ENCODE results near the gene DAPK1.

Gene DAPK1

GRCh38 chr9:87572719-87573118, 75.1 kb downstream of the DAPK1 start:
- Histone ChIP-seq H3F3A (ENCODE audit: insufficient read depth, low read length) (no peaks in the 10 kb centered on the region), H3K27me3 (ENCODE audit: insufficient read depth, low read length) (peaks cover 3% of the 10 kb centered on the region; the same call in 1 of the 2 replicates), H3K9me2 (ENCODE audit: low read depth, low read length) (no peaks in the 10 kb centered on the region), H3K9me3 (ENCODE audit: low read length) (no peaks in the 10 kb centered on the region), H3K79me2 (ENCODE audit: insufficient read depth, low read length) (no peaks in the 10 kb centered on the region), H3K4me2 (ENCODE audit: low read length) (no peak overlapping the region), H2AFZ (ENCODE audit: low read length) (no peak overlapping the region), H4K20me1 (ENCODE audit: insufficient read depth, low read length) (no peaks in the 10 kb centered on the region), H3K9ac (ENCODE audit: low read length) (no peak overlapping the region), H3K27ac (ENCODE audit: low read depth, low read length, poor library complexity, severe bottlenecking) (no peak overlapping the region), H3K4me3 (ENCODE audit: low read depth, low read length, poor library complexity, severe bottlenecking) (no peak overlapping the region), H3K4me1 (ENCODE audit: insufficient read depth, low read length, severe bottlenecking) (no peaks in the 10 kb centered on the region), H3K36me3 (ENCODE audit: insufficient read depth, low read length) (no peaks in the 10 kb centered on the region)
- TF ChIP-seq EZH2 (IDR thresholded peaks at IDR 0.05; ENCODE audit: borderline replicate concordance, low read length), result no peak
- TF ChIP-seq, protein P1, sequence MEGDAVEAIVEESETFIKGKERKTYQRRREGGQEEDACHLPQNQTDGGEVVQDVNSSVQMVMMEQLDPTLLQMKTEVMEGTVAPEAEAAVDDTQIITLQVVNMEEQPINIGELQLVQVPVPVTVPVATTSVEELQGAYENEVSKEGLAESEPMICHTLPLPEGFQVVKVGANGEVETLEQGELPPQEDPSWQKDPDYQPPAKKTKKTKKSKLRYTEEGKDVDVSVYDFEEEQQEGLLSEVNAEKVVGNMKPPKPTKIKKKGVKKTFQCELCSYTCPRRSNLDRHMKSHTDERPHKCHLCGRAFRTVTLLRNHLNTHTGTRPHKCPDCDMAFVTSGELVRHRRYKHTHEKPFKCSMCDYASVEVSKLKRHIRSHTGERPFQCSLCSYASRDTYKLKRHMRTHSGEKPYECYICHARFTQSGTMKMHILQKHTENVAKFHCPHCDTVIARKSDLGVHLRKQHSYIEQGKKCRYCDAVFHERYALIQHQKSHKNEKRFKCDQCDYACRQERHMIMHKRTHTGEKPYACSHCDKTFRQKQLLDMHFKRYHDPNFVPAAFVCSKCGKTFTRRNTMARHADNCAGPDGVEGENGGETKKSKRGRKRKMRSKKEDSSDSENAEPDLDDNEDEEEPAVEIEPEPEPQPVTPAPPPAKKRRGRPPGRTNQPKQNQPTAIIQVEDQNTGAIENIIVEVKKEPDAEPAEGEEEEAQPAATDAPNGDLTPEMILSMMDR (IDR thresholded peaks at IDR 0.05; ENCODE audit: low read length), result no peak

GRCh38 chr9:87573841-87574342, 76.2 kb downstream of the DAPK1 start:
- Histone ChIP-seq H3K79me2 (ENCODE audit: insufficient read depth, low read length) (no peaks in the 10 kb centered on the region), H2AFZ (ENCODE audit: low read length) (no peak overlapping the region), H4K20me1 (ENCODE audit: insufficient read depth, low read length) (no peaks in the 10 kb centered on the region), H3K4me2 (ENCODE audit: low read length) (no peak overlapping the region), H3K4me3 (ENCODE audit: low read depth, low read length, poor library complexity, severe bottlenecking) (no peak overlapping the region), H3K4me1 (ENCODE audit: insufficient read depth, low read length, severe bottlenecking) (no peaks in the 10 kb centered on the region), H3K27me3 (ENCODE audit: insufficient read depth, low read length) (peaks cover 3% of the 10 kb centered on the region; the same call in 1 of the 2 replicates), H3K27ac (ENCODE audit: low read depth, low read length, poor library complexity, severe bottlenecking) (no peak overlapping the region), H3F3A (ENCODE audit: insufficient read depth, low read length) (no peaks in the 10 kb centered on the region), H3K9ac (ENCODE audit: low read length) (no peak overlapping the region), H3K36me3 (ENCODE audit: insufficient read depth, low read length) (no peaks in the 10 kb centered on the region), H3K9me3 (ENCODE audit: low read length) (no peaks in the 10 kb centered on the region), H3K9me2 (ENCODE audit: low read depth, low read length) (no peaks in the 10 kb centered on the region)
- TF ChIP-seq, protein P1 (IDR thresholded peaks at IDR 0.05; ENCODE audit: low read length), result no peak
- no peak for TF ChIP-seq EZH2 (IDR thresholded peaks at IDR 0.05; ENCODE audit: borderline replicate concordance, low read length)

DNA sequence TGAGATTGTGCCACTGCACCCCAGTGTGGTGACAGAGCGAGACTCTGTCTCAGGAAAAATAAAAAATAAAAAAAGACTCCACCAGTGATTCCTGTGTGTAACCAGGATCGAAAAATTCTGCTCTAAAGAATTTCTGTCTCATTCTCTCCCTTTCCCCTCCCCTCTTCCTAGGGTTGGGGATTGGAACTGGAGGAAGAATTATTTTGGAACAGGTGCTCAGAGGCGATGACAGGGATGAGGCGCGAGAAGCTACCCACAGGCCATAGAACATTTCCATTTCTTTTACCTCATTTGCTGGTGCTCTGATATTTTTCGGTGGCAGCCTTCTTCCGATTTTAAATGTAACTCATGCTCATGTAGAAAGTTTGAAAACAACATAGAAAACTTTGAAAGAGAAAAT, 80.1 kb downstream of the DAPK1 start:
- H2AFZ ChIP-seq (ENCODE audit: low read length), result no peak overlapping the region
- no peaks in the 10 kb centered on the region for H3K9me2 ChIP-seq (ENCODE audit: low read depth, low read length)
- no peaks in the 10 kb centered on the region for H3K9me3 ChIP-seq (ENCODE audit: low read length)
- no peaks in the 10 kb centered on the region for H3K4me1 ChIP-seq (ENCODE audit: insufficient read depth, low read length, severe bottlenecking)
- TF ChIP-seq, protein P1 (IDR thresholded peaks at IDR 0.05; ENCODE audit: low read length), result no peak
- no peak for TF ChIP-seq EZH2 (IDR thresholded peaks at IDR 0.05; ENCODE audit: borderline replicate concordance, low read length)
- no peak overlapping the region for H3K4me3 ChIP-seq (ENCODE audit: low read depth, low read length, poor library complexity, severe bottlenecking)
- no peaks in the 10 kb centered on the region for H3K79me2 ChIP-seq (ENCODE audit: insufficient read depth, low read length)
- no peak overlapping the region for H3K27ac ChIP-seq (ENCODE audit: low read depth, low read length, poor library complexity, severe bottlenecking)
- H3K36me3 ChIP-seq (ENCODE audit: insufficient read depth, low read length), result no peaks in the 10 kb centered on the region
- H4K20me1 ChIP-seq (ENCODE audit: insufficient read depth, low read length), result no peaks in the 10 kb centered on the region
- peaks cover 3% of the 10 kb centered on the region; the same call in 1 of the 2 replicates for H3K27me3 ChIP-seq (ENCODE audit: insufficient read depth, low read length)
- H3K4me2 ChIP-seq (ENCODE audit: low read length), result no peak overlapping the region
- no peak overlapping the region for H3K9ac ChIP-seq (ENCODE audit: low read length)
- H3F3A ChIP-seq (ENCODE audit: insufficient read depth, low read length), result no peaks in the 10 kb centered on the region

Measured in OCI-LY1 (cell line).